NCI-H1105 treated with DMSO at 0.1 percent for 48 hours (cell line): ENCODE results near the gene IFNL2.
A peak's percentile ranks its signal among the peaks of the same experiment; 100 is the strongest.
"Not testable (repeated sequence)": the region's sequence is repeated elsewhere in the genome, so short reads cannot be mapped to it uniquely, and the experiment has no call there.

Source experiments
- DNase-seq: peaks from one replicate; lab custom pipeline; 2025; lab: John Stamatoyannopoulos, UW

Gene IFNL2

DNA sequence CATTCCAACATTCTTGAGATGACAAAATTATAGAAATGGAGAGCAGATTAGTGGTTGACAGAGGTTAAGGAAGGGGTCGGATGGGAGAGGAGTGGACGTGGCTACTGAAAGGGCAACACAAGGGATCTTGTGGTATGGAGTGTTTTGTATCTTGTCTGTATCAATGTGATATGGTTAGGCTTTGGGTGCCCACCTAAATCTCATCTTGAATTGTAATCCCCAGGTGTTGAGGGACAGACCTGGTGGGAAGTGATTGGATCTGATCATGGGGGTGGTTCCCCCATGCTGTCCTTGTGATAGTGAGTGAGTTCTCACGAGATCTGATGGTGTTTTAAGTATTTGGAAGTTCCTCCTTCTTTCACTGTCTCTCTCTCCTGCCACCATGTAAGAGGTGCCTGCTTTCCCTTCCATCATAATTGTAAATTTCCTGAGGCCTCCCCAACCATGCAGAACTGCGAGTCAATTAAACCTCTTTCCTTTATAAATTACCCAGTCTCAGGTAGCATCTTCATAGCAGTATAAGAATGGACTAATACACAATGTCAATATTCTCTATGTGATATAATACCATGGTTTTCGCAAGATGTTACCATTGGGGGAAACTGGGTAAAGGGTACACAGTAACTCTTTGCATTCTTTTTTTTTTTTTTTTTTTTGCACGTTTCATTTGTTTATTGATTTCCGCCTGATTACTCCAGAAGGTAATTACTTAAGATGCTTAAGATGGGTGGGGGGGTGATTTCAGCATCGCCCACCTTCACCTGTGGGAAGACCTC is 14.6 kb upstream of the IFNL2 start:
- no peak for DNase-seq

DNA sequence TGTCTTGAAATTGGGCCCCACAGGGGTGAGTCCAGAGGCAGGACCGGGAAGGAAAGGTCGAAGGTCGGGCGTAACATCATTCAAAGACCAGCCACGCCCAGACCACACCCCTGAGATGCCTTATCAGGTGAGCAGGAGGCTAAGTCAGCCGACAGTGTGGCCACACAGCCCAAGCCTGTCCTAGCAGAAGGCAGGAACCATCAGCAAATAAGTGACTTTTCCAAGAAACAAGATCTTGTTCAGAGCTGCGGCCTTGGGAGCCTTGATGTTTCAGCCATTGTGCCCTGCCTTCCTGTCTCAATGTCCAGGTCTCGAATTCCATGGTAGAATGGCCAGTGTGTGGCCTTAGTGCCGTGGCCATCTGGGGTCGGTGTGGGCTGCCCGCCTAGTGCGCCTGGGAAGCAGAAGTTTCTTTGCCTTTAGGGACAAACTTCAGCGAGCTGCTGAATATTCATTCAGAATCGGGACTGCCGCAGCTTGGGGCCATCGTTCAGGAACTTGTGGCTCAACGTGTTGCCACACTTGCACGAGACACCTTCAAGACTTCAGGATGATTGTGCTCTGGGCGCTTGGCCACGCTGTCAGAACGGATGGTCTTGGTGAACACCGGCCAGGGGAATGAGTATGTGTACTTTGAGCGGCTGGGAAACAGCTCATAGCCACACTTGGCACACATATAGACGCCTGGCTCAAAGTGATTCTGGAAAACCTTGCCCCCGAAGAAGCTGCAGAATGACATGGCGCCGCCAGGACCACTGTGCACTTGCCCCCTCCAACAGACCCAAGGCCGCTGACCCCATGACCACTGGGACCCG is 13.5 kb upstream of the IFNL2 start:
- DNase-seq: no peak

GRCh38 chr19:39257227-39257626 is 11.0 kb upstream of the IFNL2 start:
- DNase-seq: no peak

DNA sequence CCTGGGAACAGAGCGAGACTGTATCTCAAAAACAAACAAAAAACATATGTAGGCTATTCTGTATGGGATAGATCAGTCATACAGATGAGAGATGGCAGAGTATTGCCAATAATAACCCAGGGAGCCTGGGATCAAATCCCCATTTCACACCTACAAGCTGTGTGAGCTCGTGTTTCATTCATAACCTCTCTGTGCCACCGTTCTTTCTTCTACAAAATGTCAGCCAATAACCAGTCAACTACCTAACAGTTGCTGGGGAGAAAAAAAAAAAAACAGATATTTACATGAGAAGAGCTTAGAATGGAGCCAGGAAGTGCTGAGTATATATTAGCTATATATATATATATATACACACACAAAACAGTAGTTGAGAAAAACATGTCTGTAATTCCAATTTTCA is 6.5 kb upstream of the IFNL2 start:
- no peak for DNase-seq

- no peak for DNase-seq
Measured at GRCh38 chr19:39262496-39262895, 5.7 kb upstream of the IFNL2 start.

DNA sequence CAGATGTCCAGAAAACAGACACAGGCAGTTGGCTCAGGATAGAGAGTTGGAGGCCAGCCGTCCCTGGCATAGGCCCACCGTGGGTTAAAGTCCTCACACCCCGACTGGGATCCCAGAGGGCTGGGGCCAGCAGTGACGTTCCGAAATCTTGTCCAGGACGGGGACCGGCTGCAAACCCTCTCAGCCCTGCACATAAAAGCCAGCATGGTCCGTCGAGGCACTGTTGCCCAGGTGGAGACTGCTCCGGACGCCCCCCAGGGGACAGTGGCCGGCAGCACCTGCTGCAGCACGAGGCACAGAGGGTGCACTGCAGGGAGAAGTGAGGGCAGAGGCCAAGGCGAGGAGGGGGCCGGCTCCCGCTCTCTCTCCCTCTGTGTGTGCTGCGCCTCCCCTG is 4.3 kb upstream of the IFNL2 start:
- DNase-seq: no peak

DNA sequence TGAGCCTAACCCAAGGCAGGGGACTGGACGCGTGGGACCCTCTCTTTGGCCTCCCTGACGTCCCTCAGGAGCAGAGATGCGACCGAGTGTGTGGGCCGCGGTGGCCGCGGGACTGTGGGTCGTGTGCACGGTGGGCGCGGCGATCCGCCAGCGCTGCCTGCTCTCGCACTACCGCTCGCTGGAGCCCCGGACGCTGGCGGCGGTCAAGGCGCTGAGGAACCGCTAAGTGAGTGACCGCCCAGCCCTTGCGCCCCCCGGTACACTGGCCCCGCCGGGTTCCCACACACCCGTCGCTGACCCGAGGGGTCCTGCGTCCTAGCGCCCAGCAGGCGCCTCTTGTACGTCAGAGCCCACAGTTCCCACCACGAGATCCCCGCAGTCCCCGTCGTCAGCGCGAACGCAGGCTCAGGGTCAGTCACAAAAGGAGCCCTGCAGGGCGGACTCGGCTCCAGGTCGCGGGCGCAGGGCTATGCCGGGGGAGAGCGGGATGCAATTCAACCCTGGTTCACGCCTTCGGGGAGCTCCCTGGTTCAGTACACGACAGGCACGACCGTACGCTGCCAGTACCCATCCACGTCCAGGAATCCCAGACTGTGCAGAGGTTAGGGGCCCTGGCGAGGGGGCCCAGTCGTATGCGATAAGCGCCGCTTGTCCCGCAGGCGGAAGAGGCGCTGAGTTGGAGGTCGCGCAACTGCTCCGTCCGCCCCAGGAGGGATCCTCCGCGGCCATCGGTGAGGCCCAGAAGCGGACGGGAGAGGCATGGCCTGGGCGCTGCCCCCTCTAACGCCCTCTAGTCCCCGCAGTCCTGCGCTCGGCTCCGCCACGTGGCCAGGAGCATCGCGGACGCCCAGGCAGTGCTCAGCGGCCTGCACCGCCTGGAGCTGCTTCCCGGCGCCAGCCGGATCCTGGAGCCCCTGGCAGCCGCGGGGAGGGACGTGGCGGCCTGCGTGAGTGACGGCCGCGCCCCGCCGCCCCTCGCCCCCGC is 3.6 kb upstream of the IFNL2 start:
- DNase-seq: peak; percentile 6

DNA sequence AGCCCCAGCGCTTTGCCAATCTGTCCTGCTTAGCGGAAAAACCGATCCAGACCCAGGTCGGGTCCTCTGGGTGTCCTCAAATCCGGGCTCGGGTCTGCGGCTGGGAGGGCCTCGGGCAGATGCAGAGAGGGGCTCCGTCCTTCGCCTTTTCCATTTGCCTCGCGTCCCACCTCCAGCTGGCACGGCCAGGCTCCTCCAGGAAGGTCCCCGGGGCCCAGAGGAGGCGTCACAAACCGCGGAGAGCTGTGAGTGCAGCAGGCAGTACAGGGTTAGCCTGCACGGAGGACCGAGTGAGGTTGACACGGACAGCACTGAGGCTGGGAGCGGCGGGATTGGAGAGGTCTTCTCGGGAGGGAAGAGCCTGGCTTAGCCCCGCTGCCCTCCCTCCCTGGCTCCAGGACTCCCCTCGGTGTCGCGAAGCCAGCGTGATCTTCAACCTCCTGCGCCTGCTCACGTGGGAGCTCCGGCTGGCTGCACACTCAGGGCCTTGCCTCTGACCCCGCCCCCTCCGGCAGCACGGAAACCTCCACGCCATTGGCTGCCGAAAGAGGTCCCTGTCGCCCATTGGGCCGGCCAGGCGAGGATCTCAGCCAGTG is 2.8 kb upstream of the IFNL2 start:
- DNase-seq: no peak

GRCh38 chr19:39268531-39269223 is 481 bp downstream of the IFNL2 start:
- not testable (repeated sequence) for DNase-seq

DNA sequence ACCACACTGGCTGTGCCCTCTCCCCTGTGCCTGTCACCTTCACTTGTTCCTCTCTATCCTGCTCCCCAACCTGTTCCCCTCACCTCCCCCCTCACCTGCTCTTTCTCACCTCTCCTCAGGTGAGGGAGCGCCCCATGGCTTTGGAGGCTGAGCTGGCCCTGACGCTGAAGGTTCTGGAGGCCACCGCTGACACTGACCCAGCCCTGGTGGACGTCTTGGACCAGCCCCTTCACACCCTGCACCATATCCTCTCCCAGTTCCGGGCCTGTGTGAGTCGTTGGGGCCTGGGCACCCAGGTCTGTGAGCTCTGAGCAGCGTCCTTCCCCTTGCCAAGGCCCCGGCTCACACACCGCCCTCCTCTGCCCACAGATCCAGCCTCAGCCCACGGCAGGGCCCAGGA is 1.2 kb downstream of the IFNL2 start:
- DNase-seq: not testable (repeated sequence)

DNA sequence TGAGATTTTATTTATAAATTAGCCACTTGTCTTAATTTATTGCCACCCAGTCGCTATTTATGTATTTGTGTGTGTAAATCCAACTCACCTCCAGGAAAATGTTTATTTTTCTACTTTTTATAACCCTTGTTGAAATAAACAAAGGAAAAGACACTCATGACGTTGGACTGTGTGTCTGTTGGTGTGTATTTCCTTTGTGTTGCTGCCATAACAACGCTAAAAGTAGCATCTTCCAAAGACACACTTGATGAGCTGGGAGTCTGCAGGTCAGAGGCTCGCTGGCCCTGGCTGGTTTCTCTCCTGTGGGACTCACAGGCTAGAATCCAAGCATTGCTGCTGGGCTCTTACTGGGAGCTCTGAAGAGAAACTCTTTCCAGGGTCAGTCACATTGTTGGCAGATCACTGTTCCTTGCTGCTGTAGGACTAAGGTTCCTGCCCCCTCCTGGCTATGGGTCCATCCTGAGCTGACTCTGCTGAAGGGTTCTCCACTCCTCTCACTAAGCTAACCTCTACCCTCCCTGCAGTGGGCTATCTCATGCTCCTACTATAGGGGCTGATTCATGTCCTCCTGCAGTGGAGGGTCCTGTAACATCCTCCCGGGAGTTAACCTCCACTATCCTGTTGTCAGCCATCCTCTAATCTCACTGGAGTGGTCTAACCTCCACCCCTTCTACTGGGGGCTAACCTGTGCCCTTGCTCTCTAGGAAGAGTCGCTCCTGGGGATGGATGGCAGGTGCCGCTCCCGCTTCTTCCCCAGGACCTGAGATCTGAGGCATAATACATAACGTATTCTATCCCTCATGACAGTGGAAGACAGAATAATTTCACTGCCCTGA is 2.1 kb downstream of the IFNL2 start:
- DNase-seq: no peak

- DNase-seq: not testable (repeated sequence)
Measured at GRCh38 chr19:39273859-39274258, 5.7 kb downstream of the IFNL2 start.

DNA sequence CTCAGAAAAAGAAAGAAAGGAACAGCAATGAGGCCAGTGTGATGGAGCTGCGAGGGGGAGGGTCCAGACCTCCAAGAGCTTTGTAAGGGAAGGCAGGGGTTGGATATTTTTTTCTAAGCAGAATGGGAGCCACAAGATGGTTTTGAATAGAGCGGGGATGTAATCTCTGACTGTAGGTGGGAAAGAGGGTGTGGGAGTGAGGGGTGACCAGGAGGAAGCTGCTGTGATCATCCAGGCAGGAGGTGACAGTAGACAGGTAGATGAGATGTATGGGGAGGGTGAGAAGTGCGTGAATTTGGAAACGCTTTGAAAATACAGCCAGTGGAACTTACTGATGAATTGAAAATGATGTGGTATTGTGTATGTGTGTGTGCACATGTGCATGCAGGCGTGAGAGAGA is 7.4 kb downstream of the IFNL2 start:
- DNase-seq: no peak

- DNase-seq: no peak
Measured at GRCh38 chr19:39276740-39277139, 8.5 kb downstream of the IFNL2 start.

DNA sequence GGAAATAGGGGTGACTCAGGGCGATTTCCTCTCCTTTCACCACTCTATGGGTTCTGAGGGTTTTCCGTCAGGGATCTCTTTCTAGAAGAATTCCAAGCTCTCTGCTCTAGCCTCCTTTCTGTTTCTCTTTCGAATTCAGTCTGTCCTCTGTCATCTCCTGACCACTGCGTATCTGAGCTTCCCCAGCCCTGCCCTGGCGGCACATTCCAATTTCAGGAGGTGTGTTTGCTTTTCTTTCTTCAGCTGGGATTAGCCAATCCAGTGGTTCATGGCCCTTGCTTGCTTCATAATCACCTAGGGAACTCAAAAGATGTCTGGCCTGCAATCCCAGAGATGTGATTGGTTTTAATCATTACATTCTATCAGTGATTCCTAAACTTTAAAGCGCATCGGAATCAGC is 9.4 kb downstream of the IFNL2 start:
- no peak for DNase-seq

GRCh38 chr19:39282021-39282420 is 13.8 kb downstream of the IFNL2 start:
- DNase-seq: no peak

DNA sequence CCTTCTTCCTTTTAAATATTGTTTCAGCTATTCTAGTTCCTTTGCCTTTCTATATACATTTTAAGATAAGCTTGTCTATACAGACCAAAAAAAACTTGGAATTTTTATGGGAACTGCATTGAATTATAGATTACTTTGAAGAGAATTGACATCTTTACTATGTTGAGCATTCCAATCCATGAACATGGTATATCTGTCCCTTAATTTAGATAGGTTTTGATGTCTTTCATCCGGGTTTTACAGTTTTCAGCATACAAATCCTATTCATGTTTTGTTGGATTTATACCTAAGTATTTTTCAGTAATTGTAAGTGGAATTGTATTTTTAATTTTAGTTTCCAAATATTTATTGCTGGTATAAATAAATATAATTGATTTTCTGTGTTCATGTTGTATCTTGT is 15.8 kb downstream of the IFNL2 start:
- no peak for DNase-seq

GRCh38 chr19:39293394-39293793 is 25.2 kb downstream of the IFNL2 start:
- DNase-seq: no peak

DNA sequence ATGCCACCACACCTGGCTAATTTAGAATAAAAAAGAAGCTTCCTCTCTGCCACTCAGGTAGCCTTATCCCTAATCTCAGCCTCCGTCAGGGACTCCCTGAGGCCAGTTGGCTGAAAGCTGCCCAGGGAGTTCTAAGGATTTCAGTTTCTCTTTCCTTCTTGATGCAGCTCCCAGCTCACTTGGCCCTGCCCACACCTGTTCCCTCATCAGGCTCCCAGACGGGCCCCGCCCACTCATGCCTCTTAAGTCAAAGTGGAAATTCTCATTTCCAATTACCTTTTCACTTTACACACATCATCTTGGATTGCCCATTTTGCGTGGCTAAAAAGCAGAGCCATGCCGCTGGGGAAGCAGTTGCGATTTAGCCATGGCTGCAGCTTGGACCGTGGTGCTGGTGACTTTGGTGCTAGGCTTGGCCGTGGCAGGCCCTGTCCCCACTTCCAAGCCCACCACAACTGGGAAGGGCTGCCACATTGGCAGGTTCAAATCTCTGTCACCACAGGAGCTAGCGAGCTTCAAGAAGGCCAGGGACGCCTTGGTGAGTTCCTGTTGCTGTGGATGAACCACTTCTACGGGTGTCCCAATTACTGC is 28.0 kb downstream of the IFNL2 start, which contains the start of gene IFNL1:
Gene IFNL1, plus strand, starts transcription at position 353 of the 591 bp plus-strand sequence. Its CDS starts 15 bp downstream, at position 368.
- DNase-seq: no peak

- peak; percentile 47 for DNase-seq
Measured at GRCh38 chr19:39296906-39297305, 28.7 kb downstream of the IFNL2 start.
